Adipose tissue (tissue), 3 donors: ENCODE results near the gene G3BP2. TPM values are rescaled to one million over a fixed set of nuclear protein-coding genes. Genes with fewer than 3 reads are reported as not detected.

Experiments
- H3K27ac ChIP-seq: one replicate; pipeline ENCODE4 v1.5.1; 2013; ENCODE audit warnings: low read depth, low read length
- WGBS, 3 donors: extraction: QIAGEN DNeasy Blood & Tissue Kit; methylation state at CpG; one replicate each; pipeline ENCODE4 v1.1.7; 2013; 5-methylcytosine and 5-hydroxymethylcytosine counted together
- polyA plus RNA-seq, 3 donors: library from polyadenylated mRNA; stranded (reverse); fragments of 200-250 nt; gene quantifications; one replicate each; pipeline ENCODE4 v1.2.3, GENCODE V29; 2013
- donor health status: healthy with polysubstance abuse.
- donor health status: Bipolar disorder and iron deficiency.
- donor health status: healthy.

The G3BP2 gene
- polyA plus RNA-seq, 3 donors, result 21.0 to 36.4 (median 29.0) TPM

- no peak overlapping the region for H3K27ac ChIP-seq
- 67 to 86% (median 73%) methylated on average over 2 of the region's 2 CpGs for WGBS, 3 donors
Measured at GRCh38 chr4:75655562-75655961, 17.6 kb downstream of the G3BP2 start.

- WGBS, 3 donors, result 76 to 83% (median 77%) methylated on average over 1 of the region's 1 CpG
- no peak overlapping the region for H3K27ac ChIP-seq
Measured at GRCh38 chr4:75654905-75655304, 18.3 kb downstream of the G3BP2 start.

GRCh38 chr4:75653845-75654503 lies 19.2 kb downstream of the G3BP2 start:
- WGBS, 3 donors, result 80 to 83% (median 82%) methylated on average over 2 of the region's 2 CpGs
- H3K27ac ChIP-seq, result no peak overlapping the region

- H3K27ac ChIP-seq, result no peak overlapping the region
- 66 to 77% (median 68%) methylated on average over 4 of the region's 4 CpGs for WGBS, 3 donors
Measured at GRCh38 chr4:75644095-75644494, 29.1 kb downstream of the G3BP2 start.

GRCh38 chr4:75643651-75644050 lies 29.6 kb downstream of the G3BP2 start:
- WGBS, 3 donors, result 55 to 84% (median 70%) methylated on average over 3 of the region's 3 CpGs
- no peak overlapping the region for H3K27ac ChIP-seq

GRCh38 chr4:75639124-75639695 lies 34.0 kb downstream of the G3BP2 start:
- WGBS, 3 donors, result 83 to 97% (median 87%) methylated on average over 7 of the region's 7 CpGs
- no peak overlapping the region for H3K27ac ChIP-seq

GRCh38 chr4:75637827-75638226 lies 35.4 kb downstream of the G3BP2 start:
- H3K27ac ChIP-seq, result no peak overlapping the region
- 93 to 96% (median 94%) methylated on average over 1 of the region's 1 CpG for WGBS, 3 donors

- no peak overlapping the region for H3K27ac ChIP-seq
- 86 to 93% (median 91%) methylated on average over 1 of the region's 1 CpG for WGBS, 3 donors
Measured at GRCh38 chr4:75637176-75637575, 36.0 kb downstream of the G3BP2 start.

- no peak overlapping the region for H3K27ac ChIP-seq
- 72 to 79% (median 74%) methylated on average over 2 of the region's 2 CpGs for WGBS, 3 donors
Measured at GRCh38 chr4:75634951-75635350, 38.3 kb downstream of the G3BP2 start.

GRCh38 chr4:75634281-75634680 lies 38.9 kb downstream of the G3BP2 start:
- no peak overlapping the region for H3K27ac ChIP-seq
- WGBS, 3 donors, result 81 to 84% (median 83%) methylated on average over 3 of the region's 3 CpGs

GRCh38 chr4:75633846-75634245 lies 39.4 kb downstream of the G3BP2 start:
- 61 to 82% (median 69%) methylated on average over 2 of the region's 2 CpGs for WGBS, 3 donors

GRCh38 chr4:75630937-75631329 lies 42.3 kb downstream of the G3BP2 start:
- H3K27ac ChIP-seq, result no peak overlapping the region
- WGBS, 3 donors, result 49 to 61% (median 54%) methylated on average over 9 of the region's 9 CpGs

More at GRCh38 chr4:75633846-75634245, 39.4 kb downstream of the G3BP2 start:
- no peak overlapping the region for H3K27ac ChIP-seq

- no peak within 1 kb of the TSS for H3K27ac ChIP-seq
- WGBS, 3 donors, result 1 to 3% (median 2%) methylated on average over 48 to 57 of the region's 57 CpGs
Measured at GRCh38 chr4:75630174-75630936, 42.9 kb downstream of the G3BP2 start, which contains the start of gene CDKL2. CDKL2 (minus strand) TSS chr4:75630528; CDS start chr4:75625988, 4,540 bp downstream.

GRCh38 chr4:75629239-75629638 lies 44.0 kb downstream of the G3BP2 start:
- 51 to 80% (median 77%) methylated on average over 2 of the region's 2 CpGs for WGBS, 3 donors
- H3K27ac ChIP-seq, result no peak overlapping the region

GRCh38 chr4:75623026-75623425 lies 50.2 kb downstream of the G3BP2 start:
- 88 to 94% (median 90%) methylated on average over 5 of the region's 5 CpGs for WGBS, 3 donors
- no peak overlapping the region for H3K27ac ChIP-seq

GRCh38 chr4:75621715-75622114 lies 51.5 kb downstream of the G3BP2 start:
- H3K27ac ChIP-seq, result no peak overlapping the region

GRCh38 chr4:75612306-75612705 lies 60.9 kb downstream of the G3BP2 start:
- no peak overlapping the region for H3K27ac ChIP-seq
- WGBS, 3 donors, result 88 to 97% (median 97%) methylated on average over 1 of the region's 1 CpG

GRCh38 chr4:75605928-75606327 lies 67.3 kb downstream of the G3BP2 start:
- 88 to 94% (median 93%) methylated on average over 4 of the region's 4 CpGs for WGBS, 3 donors

GRCh38 chr4:75599647-75600046 lies 73.6 kb downstream of the G3BP2 start:
- 91 to 97% (median 92%) methylated on average over 4 of the region's 4 CpGs for WGBS, 3 donors
- no peak overlapping the region for H3K27ac ChIP-seq

More at GRCh38 chr4:75605928-75606327, 67.3 kb downstream of the G3BP2 start:
- no peak overlapping the region for H3K27ac ChIP-seq
